Hepatic stellate cell (primary cell): ENCODE results near the gene CREG2.

Experiments used
- DNase-seq: peaks from one replicate; pipeline ENCODE4 v3.0.0; 2011; ENCODE audit warnings: low spot score

CREG2 gene

GRCh38 chr2:101307950-101308431 lies 79.3 kb downstream of the CREG2 start:
- no peak for DNase-seq

- DNase-seq = no peak
Measured at GRCh38 chr2:101307503-101307902, 79.8 kb downstream of the CREG2 start.

DNA sequence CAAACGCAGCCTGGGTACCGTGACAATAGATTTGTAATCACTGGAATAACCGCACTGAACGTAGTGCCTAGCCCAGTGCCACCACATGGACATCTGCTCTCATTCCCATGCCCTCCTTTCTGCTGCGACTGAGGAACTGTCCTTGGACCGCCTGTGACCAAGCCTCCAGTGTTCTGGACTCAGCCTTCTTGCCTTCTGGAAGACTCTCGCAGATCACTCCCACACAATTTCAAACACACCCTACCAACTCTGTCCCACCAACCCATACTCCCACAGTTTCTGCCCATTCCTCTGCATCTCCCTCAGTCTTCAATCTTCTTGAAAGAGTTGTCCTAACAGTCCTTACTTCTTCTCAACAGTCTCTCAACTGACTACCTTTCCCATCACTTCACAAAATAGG lies 80.9 kb downstream of the CREG2 start:
- DNase-seq = no peak

DNA sequence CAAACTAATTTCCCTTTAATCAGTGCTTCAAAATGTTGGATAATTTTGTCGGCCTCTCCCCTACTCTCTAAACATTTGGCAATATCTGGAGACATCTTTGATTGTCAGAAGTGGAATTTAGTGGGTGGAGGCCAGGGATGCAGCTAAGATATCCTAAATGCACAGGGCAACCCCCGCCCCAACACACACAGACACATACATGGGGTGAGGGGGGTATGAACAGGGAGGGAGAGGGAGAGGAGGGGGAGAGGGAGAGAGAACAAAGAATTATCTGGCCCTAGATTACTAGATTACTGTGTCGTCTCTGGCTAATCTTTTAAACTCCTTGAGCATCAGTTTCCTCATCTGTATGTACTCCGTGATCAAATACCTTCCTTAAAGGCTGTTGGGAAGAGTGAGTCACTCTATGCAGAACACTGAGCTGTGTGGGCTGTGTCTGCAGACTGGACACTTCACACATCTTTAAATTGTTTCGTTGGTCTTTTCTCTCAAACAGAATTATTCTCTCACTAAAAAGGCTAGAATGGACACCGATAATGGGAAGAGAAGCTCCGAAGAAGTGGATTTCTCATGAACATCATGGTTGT lies 81.7 kb downstream of the CREG2 start:
- peak; percentile 46 for DNase-seq

DNA sequence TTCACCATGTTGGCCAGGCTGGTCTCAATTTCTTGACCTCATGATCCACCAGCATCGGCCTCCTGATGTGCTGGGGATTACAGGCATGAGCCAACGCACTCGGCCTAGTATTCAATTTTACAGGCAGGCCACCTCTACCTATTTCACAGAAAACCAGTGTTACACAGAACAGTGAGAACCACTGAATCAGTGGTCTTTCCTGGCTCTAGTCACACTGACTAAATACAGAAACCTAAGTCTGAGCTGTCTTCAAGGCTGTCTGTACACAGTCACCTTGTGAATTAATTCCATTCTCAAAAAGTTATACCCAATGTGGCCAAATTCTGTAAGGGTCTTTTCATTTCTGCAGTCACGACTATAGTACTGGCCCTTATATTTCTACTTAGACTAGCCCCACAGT lies 82.3 kb downstream of the CREG2 start:
- DNase-seq = no peak

GRCh38 chr2:101303688-101304087 lies 83.6 kb downstream of the CREG2 start:
- no peak for DNase-seq

DNA sequence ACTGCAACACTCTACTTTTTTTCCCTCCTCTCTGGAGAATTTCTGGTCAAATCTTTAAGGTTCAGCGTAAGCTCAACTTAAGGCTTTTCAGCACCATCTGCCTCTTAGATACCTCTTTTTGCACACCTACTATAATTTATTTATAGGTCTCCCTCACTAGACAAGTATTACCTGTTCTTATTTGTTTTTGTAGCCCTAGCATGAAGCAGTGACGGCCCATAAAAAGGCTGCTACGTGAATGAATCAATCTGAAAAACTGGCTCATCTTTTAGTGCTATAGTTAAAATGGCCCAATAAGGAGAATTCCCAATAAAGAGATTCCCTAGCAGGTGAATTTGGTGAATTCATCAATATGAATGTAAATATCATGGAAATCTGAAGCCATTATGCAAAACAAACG lies 85.3 kb downstream of the CREG2 start:
- DNase-seq = no peak

- no peak for DNase-seq
Measured at GRCh38 chr2:101300836-101301235, 86.5 kb downstream of the CREG2 start.

DNA sequence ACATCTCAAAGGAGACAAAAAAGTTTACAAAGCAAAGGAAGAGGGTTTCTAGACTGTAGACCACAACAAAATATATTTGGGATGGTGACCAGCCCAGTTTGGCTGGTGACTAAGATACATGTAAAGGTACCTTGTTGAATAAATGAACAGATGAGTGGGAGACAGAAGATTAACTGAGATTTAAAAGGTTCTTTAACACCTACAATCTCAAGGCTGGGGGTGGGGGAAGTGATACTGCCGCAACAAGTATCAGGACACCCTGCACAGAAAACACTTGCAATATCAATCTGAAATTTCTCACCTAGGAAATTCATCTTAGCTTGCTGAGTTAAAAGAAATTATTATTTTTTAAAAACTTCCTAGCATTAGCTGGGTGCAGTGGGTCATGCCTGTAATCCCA lies 87.1 kb downstream of the CREG2 start:
- DNase-seq = no peak

DNA sequence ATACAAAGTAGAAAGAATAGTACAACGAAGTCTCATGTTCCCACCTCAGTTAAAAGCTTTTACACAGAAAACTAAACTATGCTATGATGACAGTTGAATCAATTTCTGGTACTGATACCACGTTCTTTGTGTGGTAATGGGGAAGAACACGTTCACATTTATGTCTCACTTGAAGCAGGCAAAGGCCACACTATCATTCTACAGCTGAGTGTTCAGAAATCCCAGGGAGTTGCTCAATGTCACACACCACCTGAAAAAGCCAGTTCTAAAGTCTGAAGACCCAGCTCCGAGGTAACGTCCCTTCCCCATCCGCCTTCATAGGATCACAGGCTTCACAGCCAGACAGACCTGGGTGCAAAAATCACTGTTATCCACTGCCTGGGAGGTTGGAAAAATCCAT lies 87.7 kb downstream of the CREG2 start:
- no peak for DNase-seq

- DNase-seq = no peak
Measured at GRCh38 chr2:101297383-101297782, 89.9 kb downstream of the CREG2 start.

- DNase-seq = peak; percentile 22
Measured at GRCh38 chr2:101296371-101296770, 90.9 kb downstream of the CREG2 start.

DNA sequence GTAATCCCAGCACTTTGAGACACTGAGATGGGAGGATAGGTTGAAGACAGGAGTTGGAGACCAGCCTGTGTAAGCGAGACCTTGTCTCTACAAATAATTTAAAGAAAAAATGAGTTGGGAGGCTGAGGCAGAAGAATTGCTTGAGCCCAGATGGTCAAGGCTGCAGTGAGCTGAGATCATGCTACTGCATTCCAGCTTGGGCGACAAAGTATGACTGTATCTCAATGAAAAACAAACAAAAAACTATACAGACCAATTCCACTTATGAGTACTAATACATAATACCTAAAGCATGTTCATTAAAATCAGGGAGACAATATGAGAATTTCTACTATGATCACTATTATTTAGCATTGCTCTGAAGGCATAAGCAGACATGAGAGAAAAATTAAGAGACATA lies 91.4 kb downstream of the CREG2 start:
- peak; percentile 17 for DNase-seq
